ENCODE data around the gene TBK1. TPM values are rescaled to one million over a fixed set of nuclear protein-coding genes. Genes with fewer than 3 reads are reported as not detected.
A peak's percentile ranks its signal among the peaks of the same experiment; 100 is the strongest.

TBK1 gene
- total RNA-seq, 1 donor from 2014 or later: 11.5 TPM

- H3K4me1 ChIP-seq: peaks cover 43% of the 10 kb centered on the region
- intact Hi-C loops (cut with micrococcal nuclease): no loop called here
- no peak for DNase-seq
- H3K36me3 ChIP-seq: peaks cover 36% of the 10 kb centered on the region
- no peaks in the 10 kb centered on the region for H3K27me3 ChIP-seq (ENCODE audit: low read depth)
- TF ChIP-seq CTCF (IDR thresholded peaks at IDR 0.05; ENCODE audit: borderline replicate concordance): no peak
- H3K4me3 ChIP-seq: peak overlapping the region; percentile 99
- peak overlapping the region; percentile 98 for H3K27ac ChIP-seq (replicated peaks)
- no peaks in the 10 kb centered on the region for H3K9me3 ChIP-seq (replicated peaks)
These were observed 1.0 kb upstream of the TBK1 start for GRCh38 chr12:64450711-64451486.

GRCh38 chr12:64452559-64453329 is 824 bp downstream of the TBK1 start:
- no peak for DNase-seq
- no peaks in the 10 kb centered on the region for H3K27me3 ChIP-seq (ENCODE audit: low read depth)
- H3K9me3 ChIP-seq (replicated peaks): no peaks in the 10 kb centered on the region
- no peak for TF ChIP-seq CTCF (IDR thresholded peaks at IDR 0.05; ENCODE audit: borderline replicate concordance)
- H3K27ac ChIP-seq (replicated peaks): peak overlapping the region; percentile 98
- H3K4me1 ChIP-seq: peaks cover 58% of the 10 kb centered on the region
- intact Hi-C loops (cut with micrococcal nuclease): no loop called here
- peaks cover 25% of the 10 kb centered on the region for H3K36me3 ChIP-seq
- peak overlapping the region; percentile 99 for H3K4me3 ChIP-seq

GRCh38 chr12:64455506-64455905 is 3.6 kb downstream of the TBK1 start:
- Histone ChIP-seq H3K27me3 (ENCODE audit: low read depth) (no peaks in the 10 kb centered on the region), H3K4me3 (no peak overlapping the region), H3K36me3 (peaks cover 12% of the 10 kb centered on the region), H3K9me3 (replicated peaks) (no peaks in the 10 kb centered on the region), H3K4me1 (peaks cover 73% of the 10 kb centered on the region), H3K27ac (replicated peaks) (no peak overlapping the region)
- intact Hi-C loops (cut with micrococcal nuclease): no loop called here
- DNase-seq: no peak
- TF ChIP-seq CTCF (IDR thresholded peaks at IDR 0.05; ENCODE audit: borderline replicate concordance): no peak

- no peak for TF ChIP-seq CTCF (IDR thresholded peaks at IDR 0.05; ENCODE audit: borderline replicate concordance)
- Histone ChIP-seq H3K27ac (replicated peaks) (no peak overlapping the region), H3K36me3 (peaks cover 13% of the 10 kb centered on the region), H3K27me3 (ENCODE audit: low read depth) (no peaks in the 10 kb centered on the region), H3K4me1 (peaks cover 68% of the 10 kb centered on the region), H3K9me3 (replicated peaks) (no peaks in the 10 kb centered on the region), H3K4me3 (no peak overlapping the region)
- DNase-seq: no peak
- intact Hi-C loops (cut with micrococcal nuclease): no loop called here
These were observed 4.2 kb downstream of the TBK1 start for GRCh38 chr12:64456119-64456518.

GRCh38 chr12:64457032-64457431 is 5.1 kb downstream of the TBK1 start:
- Histone ChIP-seq H3K4me3 (no peak overlapping the region), H3K27me3 (ENCODE audit: low read depth) (no peaks in the 10 kb centered on the region), H3K27ac (replicated peaks) (peak overlapping the region; percentile 25), H3K4me1 (peaks cover 66% of the 10 kb centered on the region), H3K36me3 (peaks cover 22% of the 10 kb centered on the region), H3K9me3 (replicated peaks) (no peaks in the 10 kb centered on the region)
- intact Hi-C loops (cut with micrococcal nuclease): no loop called here
- no peak for DNase-seq
- no peak for TF ChIP-seq CTCF (IDR thresholded peaks at IDR 0.05; ENCODE audit: borderline replicate concordance)
